ENCODE measurements around the gene TLK2.

The TLK2 gene

DNA sequence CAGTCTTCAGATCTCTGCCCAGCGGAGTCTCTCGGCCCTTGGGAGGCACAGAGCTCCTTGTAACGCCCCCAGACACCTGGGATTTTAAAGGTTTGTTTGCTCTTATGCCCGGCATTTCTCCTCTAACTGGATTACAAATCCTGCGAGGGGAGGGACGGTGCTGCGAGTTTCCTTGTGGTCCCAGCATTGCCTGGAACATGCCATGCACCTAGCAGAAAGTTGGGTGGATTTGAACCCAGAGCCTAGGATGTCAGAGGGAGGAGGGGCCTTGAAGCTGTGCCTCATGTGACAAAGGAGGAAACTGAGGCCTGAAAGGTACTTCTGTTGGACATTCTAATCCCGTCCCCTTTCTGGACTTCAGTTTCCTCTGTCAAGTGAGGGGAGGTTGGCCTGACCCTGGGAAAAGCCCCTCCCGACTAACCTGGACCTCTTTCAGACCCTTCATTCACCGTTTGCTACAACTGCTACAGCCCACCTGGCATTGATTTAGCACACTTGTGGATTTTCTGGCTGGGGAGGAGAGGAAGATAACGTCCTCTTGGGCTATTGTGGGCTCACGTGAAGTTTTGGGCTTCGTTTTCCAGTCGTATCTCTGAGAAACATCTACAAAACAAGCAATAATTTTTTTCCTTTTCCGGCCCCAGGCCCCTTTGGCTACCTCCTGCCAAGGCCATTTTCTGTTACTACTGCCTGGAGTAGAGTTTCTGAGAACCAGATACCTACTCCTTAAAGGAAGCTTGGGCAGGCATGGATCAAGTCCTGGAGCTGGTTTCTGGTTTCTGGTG lies 179.7 kb downstream of the TLK2 start:
- DNase-seq: no peak

DNA sequence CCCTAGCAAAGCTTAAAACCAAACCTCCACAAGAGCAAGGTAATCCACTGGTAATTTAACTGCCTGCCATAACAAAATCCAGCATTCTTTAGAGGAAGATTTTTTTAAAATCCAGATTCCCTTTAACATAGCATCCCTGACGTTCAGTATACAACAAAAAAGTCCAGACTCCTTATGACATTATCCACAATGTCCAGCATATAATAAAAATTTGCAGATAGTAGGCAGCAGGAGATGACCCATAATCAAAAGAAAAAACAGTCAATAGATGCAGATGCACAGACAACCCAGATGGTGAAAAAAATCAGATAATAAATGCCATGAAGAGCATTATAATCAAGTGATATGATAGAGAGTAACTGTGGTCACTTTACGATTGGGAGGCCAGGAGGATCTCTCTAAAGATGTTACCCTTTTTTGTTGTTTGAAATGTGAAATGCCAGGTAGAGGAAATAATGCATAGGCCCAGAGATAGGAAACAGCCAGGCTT lies 182.0 kb downstream of the TLK2 start:
- no peak for DNase-seq

DNA sequence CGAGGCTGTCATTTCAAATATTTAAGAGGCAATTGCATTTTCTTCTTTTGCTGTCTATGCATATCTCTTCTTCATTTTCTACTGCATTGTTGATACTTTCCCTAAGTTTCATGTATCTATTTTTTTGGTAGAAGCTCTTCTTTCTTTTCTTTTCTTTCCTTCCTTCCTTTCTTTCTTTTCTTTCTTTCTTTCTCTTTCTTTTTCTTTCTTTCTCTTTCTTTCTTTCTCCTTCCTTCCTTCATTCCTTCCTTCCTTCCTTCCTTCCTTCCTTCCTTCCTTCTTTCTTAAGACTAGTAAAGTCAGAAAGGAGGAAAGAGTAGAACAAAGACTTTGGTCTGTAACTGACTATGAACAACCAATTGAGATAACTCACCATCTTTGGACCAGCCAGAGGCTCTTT lies 182.7 kb downstream of the TLK2 start:
- DNase-seq: no peak

DNA sequence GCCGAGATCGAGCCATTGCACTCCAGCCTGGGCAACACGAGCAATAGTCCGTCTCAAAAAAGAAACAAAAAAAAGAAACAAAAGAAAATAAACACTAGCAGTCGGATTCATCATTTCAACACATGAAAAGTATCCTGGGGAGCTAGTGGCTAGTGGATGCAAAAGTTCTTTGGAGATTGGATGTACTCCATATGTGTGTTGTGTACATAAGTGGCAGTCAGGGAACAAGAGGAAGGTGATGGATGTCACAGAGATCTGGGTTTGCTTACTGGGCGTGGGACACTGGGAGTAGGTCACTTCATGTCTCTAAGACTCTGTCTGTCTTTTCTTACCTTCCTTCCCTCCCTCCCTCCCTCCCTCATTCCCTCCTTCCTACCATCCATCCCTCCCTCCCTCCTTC lies 184.2 kb downstream of the TLK2 start:
- DNase-seq: no peak

All from hematopoietic multipotent progenitor cell treated with erythropoietin and hydrocortisone succinate and interleukin-3 and kit ligand, for 4 days (in vitro differentiated cells).